ENCODE results near the gene ASTN2. TPM values are rescaled to one million over a fixed set of nuclear protein-coding genes. Genes with fewer than 3 reads are reported as not detected.

Gene ASTN2
- total and polyA plus RNA-seq, 9 of the 15 experiments (the other 6 are each of a cell fraction or from before 2014, with no cell fraction given), result 0.56 to 3.5 (median 1.9) TPM

- no peaks in the 10 kb centered on the region for H3K36me3 ChIP-seq (ENCODE audit: control insufficient read depth, insufficient read depth, low read length)
- H3K27me3 ChIP-seq (ENCODE audit: control insufficient read depth in 2 of 2, insufficient read depth in 2 of 2, low read length in 2 of 2), result no peaks in the 10 kb centered on the region
- H2AFZ ChIP-seq (ENCODE audit: low read depth, low read length), result no peak overlapping the region
- no peak overlapping the region for H3K27ac ChIP-seq (ENCODE audit: extremely low read depth, low read depth, low read length)
- H3K4me3 ChIP-seq, result no peak overlapping the region
- FAIRE-seq (no peak), ATAC-seq (no peak), DNase-seq (ENCODE audit: extremely low read depth in 1 of 4, low spot score in 3 of 4) (no peak)
- intact Hi-C loops (cut with micrococcal nuclease), result no loop called here
- in situ Hi-C loops (cut with MboI), result no loop called here
- no peaks in the 10 kb centered on the region for H4K20me1 ChIP-seq (replicated peaks; ENCODE audit: control insufficient read depth, insufficient read depth, low read length)
- POLR2A ChIA-PET, result no interaction called here
- no TSS peak for BruUV-seq (replicated peaks)
- H3K9me1 ChIP-seq (ENCODE audit: control insufficient read depth, insufficient read depth, low read length), result no peaks in the 10 kb centered on the region
- no peaks in the 10 kb centered on the region for H3K4me1 ChIP-seq (replicated peaks in 1 of 2; ENCODE audit: control insufficient read depth in 2 of 2, insufficient read depth in 2 of 2, low read length in 2 of 2)
- CTCF ChIA-PET (ENCODE audit: low intra/inter-chr PET ratio), result no interaction called here
- peaks cover 2% of the 10 kb centered on the region; the same call in 1 of the 2 replicates for H3K9me3 ChIP-seq (replicated peaks; ENCODE audit: control insufficient read depth, insufficient read depth, low read depth, low read length)
- TF ChIP-seq ZNF354B (CRISPR knock-in tag; IDR thresholded peaks at IDR 0.05), result no peak
- TF ChIP-seq ZNF197 (CRISPR knock-in tag; IDR thresholded peaks at IDR 0.05; ENCODE audit: low read depth), result no peak
- no peak for TF ChIP-seq U2AF1 (optimal IDR thresholded peaks at IDR 0.05; ENCODE audit: low read depth, low read length)
- no peak for TF ChIP-seq HDAC2 (IDR thresholded peaks at IDR 0.05)
- under 1% methylated on average over 11 of the region's 11 CpGs for WGBS (ENCODE audit: insufficient coverage, low coverage, missing lambda C conversion rate)
- no peaks in the 10 kb centered on the region for H3K79me2 ChIP-seq (ENCODE audit: control insufficient read depth, insufficient read depth, low read length)
- H3K4me2 ChIP-seq (ENCODE audit: insufficient read depth, low read length), result no peak overlapping the region
- H3K9ac ChIP-seq (ENCODE audit: insufficient read depth in 1 of 2, low read depth in 2 of 2, low read length in 2 of 2), result no peak overlapping the region
Observed at GRCh38 chr9:116964258-116964657, 450.6 kb downstream of the ASTN2 start.

- FAIRE-seq (no peak), DNase-seq (ENCODE audit: extremely low read depth in 1 of 4, low spot score in 3 of 4) (no peak), ATAC-seq (no peak)
- 0 out of 2 replicates have a peak, but pooled peaks cover 2% of the 10 kb centered on the region for H3K9me3 ChIP-seq (replicated peaks; ENCODE audit: control insufficient read depth, insufficient read depth, low read depth, low read length)
- no peak overlapping the region for H3K9ac ChIP-seq (ENCODE audit: insufficient read depth in 1 of 2, low read depth in 2 of 2, low read length in 2 of 2)
- H3K27ac ChIP-seq (ENCODE audit: extremely low read depth, low read depth, low read length), result no peak overlapping the region
- H4K20me1 ChIP-seq (replicated peaks; ENCODE audit: control insufficient read depth, insufficient read depth, low read length), result no peaks in the 10 kb centered on the region
- no peaks in the 10 kb centered on the region for H3K4me1 ChIP-seq (replicated peaks in 1 of 2; ENCODE audit: control insufficient read depth in 2 of 2, insufficient read depth in 2 of 2, low read length in 2 of 2)
- in situ Hi-C loops (cut with MboI), result no loop called here
- no peaks in the 10 kb centered on the region for H3K9me1 ChIP-seq (ENCODE audit: control insufficient read depth, insufficient read depth, low read length)
- H3K4me2 ChIP-seq (ENCODE audit: insufficient read depth, low read length), result no peak overlapping the region
- BruUV-seq (replicated peaks), result no TSS peak
- intact Hi-C loops (cut with micrococcal nuclease), result no loop called here
- no peaks in the 10 kb centered on the region for H3K79me2 ChIP-seq (ENCODE audit: control insufficient read depth, insufficient read depth, low read length)
- H3K27me3 ChIP-seq (ENCODE audit: control insufficient read depth in 2 of 2, insufficient read depth in 2 of 2, low read length in 2 of 2), result no peaks in the 10 kb centered on the region
- ChIA-PET POLR2A (interaction anchor here (0.7 kb wide), 1 partner anchor 328 kb away, joined by 3 read pairs; no protein-coding TSS in a partner anchor), CTCF (ENCODE audit: low intra/inter-chr PET ratio) (no interaction called here)
- no peak for TF ChIP-seq E2F5 (CRISPR knock-in tag; IDR thresholded peaks at IDR 0.05)
- no peak for TF ChIP-seq RFX5 (IDR thresholded peaks at IDR 0.05; ENCODE audit: low read depth, low read length)
- no peak for TF ChIP-seq ZKSCAN1 (IDR thresholded peaks at IDR 0.05; ENCODE audit: low read depth, low read length)
- no peak for TF ChIP-seq CXXC5 (CRISPR knock-in tag; IDR thresholded peaks at IDR 0.05)
- TF ChIP-seq TBL1XR1 (IDR thresholded peaks at IDR 0.05; ENCODE audit: low read length in 2 of 2), result no peak
- TF ChIP-seq MEIS2 (IDR thresholded peaks at IDR 0.05; ENCODE audit: partially characterized antibody), result peak; percentile 42
- peak; percentile 48 for TF ChIP-seq RFX1 (IDR thresholded peaks at IDR 0.05)
- TF ChIP-seq PCBP1 (IDR thresholded peaks at IDR 0.05; ENCODE audit: low read depth, low read length, poor library complexity, severe bottlenecking), result no peak
- no peak for TF ChIP-seq RAD21 (CRISPR knock-in tag; conservative IDR thresholded peaks at IDR 0.05 in 1 of 2, IDR thresholded peaks at IDR 0.05 in 1 of 2)
- no peak for TF ChIP-seq ARHGAP35 (IDR thresholded peaks at IDR 0.05; ENCODE audit: partially characterized antibody)
- TF ChIP-seq GABPB2 (CRISPR knock-in tag; conservative IDR thresholded peaks at IDR 0.05), result no peak
- no peak for TF ChIP-seq MITF (IDR thresholded peaks at IDR 0.05)
- TF ChIP-seq ZNF184 (CRISPR knock-in tag; IDR thresholded peaks at IDR 0.05), result no peak
- no peaks in the 10 kb centered on the region for H3K36me3 ChIP-seq (ENCODE audit: control insufficient read depth, insufficient read depth, low read length)
- H3K4me3 ChIP-seq, result no peak overlapping the region
- under 1% methylated on average over 16 of the region's 16 CpGs for WGBS (ENCODE audit: insufficient coverage, low coverage, missing lambda C conversion rate)
- H2AFZ ChIP-seq (ENCODE audit: low read depth, low read length), result no peak overlapping the region
Observed at GRCh38 chr9:116959809-116960208, 455.0 kb downstream of the ASTN2 start.

All from K562 (cell line).